Coronary artery (tissue), 2 donors: ENCODE results near the gene CD101.

ENCODE experiments used
- DNase-seq: peaks from one replicate; pipeline ENCODE4 v3.0.0-alpha.2; 2017; ENCODE audit warnings: low spot score
- H3K27ac ChIP-seq, 2 donors: fragments of 200-600 bp; sonication (generic); one replicate each; pipeline ENCODE4 v1.5.1; 2016 to 2019
- H3K4me3 ChIP-seq: fragments of 200-600 bp; sonication (generic); 2 replicates; pipeline ENCODE4 v1.5.1; 2016; ENCODE audit warnings: mild to moderate bottlenecking, moderate library complexity
- CTCF ChIP-seq: fragments of 200-600 bp; sonication (generic); IDR thresholded peaks from one replicate; pipeline ENCODE4 v1.5.1; 2019; ENCODE audit warnings: antibody characterized with exemption

The CD101 gene

GRCh38 chr1:117033772-117034171 lies 32.2 kb downstream of the CD101 start:
- no peak for TF ChIP-seq CTCF
- H3K27ac ChIP-seq, result no peak overlapping the region
- no peak for DNase-seq
- H3K4me3 ChIP-seq, result no peak overlapping the region

DNA sequence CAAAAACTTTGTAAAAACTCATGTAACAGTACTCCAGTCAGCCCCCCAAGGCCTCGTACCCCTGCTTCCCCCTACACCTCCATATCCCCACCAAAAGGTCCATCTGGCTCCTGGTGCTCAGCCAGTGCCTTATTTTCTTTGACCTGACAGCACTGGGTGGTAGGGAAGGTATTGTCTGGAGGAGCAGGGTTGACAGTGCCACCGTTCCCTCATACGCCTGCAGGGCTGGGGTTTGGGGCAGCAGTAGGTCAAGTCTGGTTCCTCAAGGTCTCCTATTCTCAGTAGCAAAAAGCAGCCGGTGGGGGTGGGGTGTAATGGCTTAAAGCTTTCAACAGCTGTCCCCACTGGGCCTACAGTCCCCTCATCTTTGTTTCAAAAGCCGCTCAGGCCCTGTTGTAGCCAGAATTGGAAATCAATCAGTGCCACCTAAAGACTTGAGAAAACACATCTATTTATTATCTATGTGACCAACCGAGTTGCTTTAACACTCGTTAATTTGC lies 33.3 kb downstream of the CD101 start:
- TF ChIP-seq CTCF, result no peak
- Histone ChIP-seq H3K27ac (no peak overlapping the region), H3K4me3 (no peak overlapping the region)
- no peak for DNase-seq

DNA sequence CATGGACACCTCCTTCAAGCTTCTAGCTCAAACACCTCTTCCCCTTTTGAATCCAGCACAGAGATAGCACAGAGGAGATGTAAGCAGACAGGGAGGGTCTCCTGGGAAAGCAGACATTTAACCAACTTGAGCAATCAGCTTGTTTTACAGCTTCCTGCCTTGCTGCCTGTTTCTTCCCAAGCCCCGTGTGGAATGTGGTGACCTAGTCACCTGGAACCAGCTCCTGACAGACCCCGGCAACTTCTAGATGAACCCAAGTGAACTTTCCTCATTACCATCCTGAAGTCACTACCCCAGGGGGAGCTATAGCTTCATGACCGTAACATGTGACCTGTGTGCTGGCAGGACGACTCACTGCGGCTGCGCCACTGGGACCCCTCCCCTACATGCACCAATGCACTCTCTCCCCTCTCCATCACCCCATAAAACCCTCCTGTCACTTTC lies 34.5 kb downstream of the CD101 start:
- no peak for DNase-seq
- no peak for TF ChIP-seq CTCF
- no peak overlapping the region for H3K4me3 ChIP-seq

GRCh38 chr1:117037802-117038201 lies 36.2 kb downstream of the CD101 start:
- DNase-seq, result no peak
- no peak overlapping the region for H3K4me3 ChIP-seq
- no peak for TF ChIP-seq CTCF
- H3K27ac ChIP-seq, result no peak overlapping the region

More for the DNA sequence above, 34.5 kb downstream of the CD101 start:
- H3K27ac ChIP-seq, result no peak overlapping the region

GRCh38 chr1:117038236-117038635 lies 36.7 kb downstream of the CD101 start:
- Histone ChIP-seq H3K4me3 (no peak overlapping the region), H3K27ac (no peak overlapping the region)
- TF ChIP-seq CTCF, result no peak
- DNase-seq, result no peak

- Histone ChIP-seq H3K4me3 (no peak overlapping the region), H3K27ac (no peak overlapping the region)
- TF ChIP-seq CTCF, result no peak
- DNase-seq, result no peak
These were observed 42.7 kb downstream of the CD101 start for GRCh38 chr1:117044217-117044616.

DNA sequence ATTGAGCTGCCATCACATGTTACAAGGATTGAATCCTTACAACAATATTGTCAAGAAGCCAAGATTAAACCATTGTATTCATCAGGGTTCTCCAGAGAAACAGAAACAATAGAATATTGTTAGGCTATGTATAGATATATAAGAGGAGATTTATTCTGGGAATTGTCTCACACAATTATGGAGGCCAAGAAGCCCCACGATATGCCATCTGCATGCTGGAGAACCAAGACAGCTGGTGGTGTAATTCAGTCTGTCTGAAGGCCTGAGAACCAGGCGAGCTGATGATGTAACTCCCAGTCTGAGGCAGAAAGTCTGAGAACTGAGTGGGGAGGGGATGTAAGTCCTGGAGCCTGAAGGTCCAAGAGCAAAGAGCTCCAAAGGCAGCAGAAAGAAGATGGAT lies 44.1 kb downstream of the CD101 start:
- no peak for TF ChIP-seq CTCF
- H3K4me3 ChIP-seq, result no peak overlapping the region
- DNase-seq, result no peak
- H3K27ac ChIP-seq, result no peak overlapping the region
